Ishikawa (cell line): ENCODE measurements around the gene DNLZ.

Experiments used
- EP300 ChIP-seq: IDR thresholded peaks from 2 replicates; pipeline ENCODE4 v1.6.1; 2012; ENCODE audit warnings: borderline replicate concordance
- FOXM1 ChIP-seq: IDR thresholded peaks from 2 replicates; pipeline ENCODE4 v1.6.1; 2012; ENCODE audit warnings: low read depth, borderline replicate concordance
- TAF1 ChIP-seq: IDR thresholded peaks from 2 replicates; pipeline ENCODE4 v1.6.1; 2012; ENCODE audit warnings: low read depth, mild to moderate bottlenecking
- TF ChIP-seq, protein P1 (sequence below): IDR thresholded peaks from 2 replicates; pipeline ENCODE4 v1.6.1; 2012; ENCODE audit warnings: low read depth, mild to moderate bottlenecking

DNA sequence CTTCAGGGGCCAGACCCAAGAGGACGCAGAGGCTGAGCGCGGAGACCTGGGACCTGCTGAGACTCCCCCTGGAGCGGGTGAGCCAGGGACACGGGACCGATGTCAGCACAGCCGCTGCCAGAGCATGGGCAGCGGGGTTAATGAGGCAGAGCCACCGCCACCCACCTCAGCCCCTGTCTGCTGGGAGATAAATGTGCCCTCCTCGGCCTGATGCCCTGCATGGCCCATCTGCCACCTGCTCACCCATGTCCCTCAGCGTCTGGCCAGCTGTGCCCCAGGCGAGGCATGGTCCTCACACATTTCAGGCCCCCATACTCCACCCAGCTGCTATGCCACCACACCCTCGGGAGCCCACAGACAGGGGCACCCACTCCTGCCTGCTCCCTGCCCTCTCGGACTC is 14.9 kb downstream of the DNLZ start:
- TF ChIP-seq, protein P1, sequence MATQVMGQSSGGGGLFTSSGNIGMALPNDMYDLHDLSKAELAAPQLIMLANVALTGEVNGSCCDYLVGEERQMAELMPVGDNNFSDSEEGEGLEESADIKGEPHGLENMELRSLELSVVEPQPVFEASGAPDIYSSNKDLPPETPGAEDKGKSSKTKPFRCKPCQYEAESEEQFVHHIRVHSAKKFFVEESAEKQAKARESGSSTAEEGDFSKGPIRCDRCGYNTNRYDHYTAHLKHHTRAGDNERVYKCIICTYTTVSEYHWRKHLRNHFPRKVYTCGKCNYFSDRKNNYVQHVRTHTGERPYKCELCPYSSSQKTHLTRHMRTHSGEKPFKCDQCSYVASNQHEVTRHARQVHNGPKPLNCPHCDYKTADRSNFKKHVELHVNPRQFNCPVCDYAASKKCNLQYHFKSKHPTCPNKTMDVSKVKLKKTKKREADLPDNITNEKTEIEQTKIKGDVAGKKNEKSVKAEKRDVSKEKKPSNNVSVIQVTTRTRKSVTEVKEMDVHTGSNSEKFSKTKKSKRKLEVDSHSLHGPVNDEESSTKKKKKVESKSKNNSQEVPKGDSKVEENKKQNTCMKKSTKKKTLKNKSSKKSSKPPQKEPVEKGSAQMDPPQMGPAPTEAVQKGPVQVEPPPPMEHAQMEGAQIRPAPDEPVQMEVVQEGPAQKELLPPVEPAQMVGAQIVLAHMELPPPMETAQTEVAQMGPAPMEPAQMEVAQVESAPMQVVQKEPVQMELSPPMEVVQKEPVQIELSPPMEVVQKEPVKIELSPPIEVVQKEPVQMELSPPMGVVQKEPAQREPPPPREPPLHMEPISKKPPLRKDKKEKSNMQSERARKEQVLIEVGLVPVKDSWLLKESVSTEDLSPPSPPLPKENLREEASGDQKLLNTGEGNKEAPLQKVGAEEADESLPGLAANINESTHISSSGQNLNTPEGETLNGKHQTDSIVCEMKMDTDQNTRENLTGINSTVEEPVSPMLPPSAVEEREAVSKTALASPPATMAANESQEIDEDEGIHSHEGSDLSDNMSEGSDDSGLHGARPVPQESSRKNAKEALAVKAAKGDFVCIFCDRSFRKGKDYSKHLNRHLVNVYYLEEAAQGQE: no peak
- TF ChIP-seq TAF1: no peak
- no peak for TF ChIP-seq FOXM1
- TF ChIP-seq EP300: no peak
